ENCODE results near the gene ADI1.

Gene ADI1

DNA sequence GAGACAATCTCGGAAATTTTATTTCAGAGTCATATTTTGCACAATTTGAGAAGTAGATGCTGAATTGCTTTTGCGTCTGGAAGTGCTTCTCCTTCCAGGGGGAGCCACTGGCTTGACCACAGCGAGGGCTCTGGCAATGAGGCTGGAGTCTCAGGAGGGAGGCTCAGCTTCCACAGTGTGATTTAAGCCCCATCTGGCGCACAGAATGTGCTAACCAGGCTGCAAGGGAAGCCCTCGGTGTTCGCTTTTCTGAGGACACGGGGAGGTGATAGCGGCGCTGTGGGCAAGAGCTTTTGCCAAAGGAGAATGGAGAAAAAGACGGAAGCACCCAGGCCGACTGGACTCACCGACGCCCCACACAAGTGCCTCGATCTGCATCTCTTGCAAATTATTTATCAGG, 52.4 kb downstream of the ADI1 start:
- CTCF ChIA-PET = interaction anchor here (0.9 to 11.1 kb wide), 2 partner anchors 27 to 40 kb away, joined by 3 to 103 read pairs; no protein-coding TSS in a partner anchor
- TF ChIP-seq CTCF (IDR thresholded peaks at IDR 0.05; ENCODE audit: control extremely low read depth, extremely low read depth, low read depth, missing control alignments) = no peak
- no peak for DNase-seq (ENCODE audit: extremely low spot score)
- POLR2A ChIA-PET = no interaction called here

DNA sequence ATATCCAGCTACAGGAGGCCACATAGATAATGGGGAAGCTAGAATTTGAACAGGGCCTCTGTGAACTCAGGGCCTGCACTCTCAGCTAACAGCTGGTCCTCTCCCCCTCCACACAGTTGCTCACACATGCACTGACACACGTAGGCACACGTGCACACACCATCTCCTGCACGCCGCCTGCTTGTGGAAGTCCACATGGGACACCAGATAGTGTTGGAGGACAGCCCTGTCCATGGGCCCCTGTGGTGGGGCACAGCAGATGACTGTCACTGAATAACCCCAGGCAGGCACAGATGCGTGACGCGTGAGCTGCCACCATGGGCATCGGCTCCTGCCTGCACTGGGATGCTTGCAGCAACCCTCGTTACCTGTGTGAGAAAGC, 52.9 kb downstream of the ADI1 start:
- CTCF ChIA-PET = interaction anchor here (0.9 to 11.1 kb wide), 4 partner anchors 10 to 185 kb away, joined by 3 to 103 read pairs (median 3); no protein-coding TSS in a partner anchor
- no peak for DNase-seq (ENCODE audit: extremely low spot score)
- no peak for TF ChIP-seq CTCF (IDR thresholded peaks at IDR 0.05; ENCODE audit: control extremely low read depth, extremely low read depth, low read depth, missing control alignments)
- POLR2A ChIA-PET = no interaction called here

DNA sequence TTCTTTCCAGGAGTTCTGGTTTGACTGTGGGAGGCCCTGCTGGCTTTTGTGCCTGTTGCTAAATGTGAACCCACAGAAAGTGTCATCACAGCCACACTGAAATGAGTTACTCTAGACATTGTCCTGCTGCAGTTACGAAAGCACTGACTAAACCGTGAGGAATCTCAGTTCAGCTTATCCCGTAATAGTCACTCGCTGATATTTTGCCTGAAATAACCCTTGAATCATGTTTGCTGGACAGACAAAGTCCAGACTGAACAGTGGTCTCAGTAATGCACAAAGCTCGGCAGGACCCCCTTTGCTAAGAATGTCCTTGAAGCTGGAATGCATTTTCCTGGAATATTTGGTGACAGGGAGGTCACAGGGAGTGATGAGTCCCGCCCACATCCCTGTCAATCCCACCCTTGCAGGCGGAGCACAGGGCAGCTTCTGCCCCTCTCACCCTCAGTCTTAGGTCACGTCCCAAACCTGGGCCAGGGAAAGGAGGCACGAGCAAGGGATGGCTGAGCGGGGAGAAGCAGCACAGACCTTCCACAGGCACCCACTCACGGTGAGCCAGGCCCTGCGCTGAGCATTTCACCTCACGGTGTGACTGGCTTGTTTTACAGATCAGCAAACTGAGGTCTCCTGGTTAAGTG, 53.4 kb downstream of the ADI1 start:
- ChIA-PET CTCF (interaction anchor here (0.9 to 11.1 kb wide), 4 partner anchors 9 to 186 kb away, joined by 3 to 103 read pairs (median 3); no protein-coding TSS in a partner anchor), POLR2A (no interaction called here)
- TF ChIP-seq CTCF (IDR thresholded peaks at IDR 0.05; ENCODE audit: control extremely low read depth, extremely low read depth, low read depth, missing control alignments) = no peak
- DNase-seq (ENCODE audit: extremely low spot score) = no peak

GRCh38 chr2:3465328-3465727, 54.0 kb downstream of the ADI1 start:
- POLR2A ChIA-PET = no interaction called here
- no peak for TF ChIP-seq CTCF (IDR thresholded peaks at IDR 0.05; ENCODE audit: control extremely low read depth, extremely low read depth, low read depth, missing control alignments)
- no peak for DNase-seq (ENCODE audit: extremely low spot score)
- CTCF ChIA-PET = interaction anchor here (1.1 to 11.1 kb wide), 3 partner anchors 8 to 186 kb away, joined by 3 to 103 read pairs (median 3); no protein-coding TSS in a partner anchor

- POLR2A ChIA-PET = no interaction called here
- no peak for DNase-seq (ENCODE audit: extremely low spot score)
- TF ChIP-seq CTCF (IDR thresholded peaks at IDR 0.05; ENCODE audit: control extremely low read depth, extremely low read depth, low read depth, missing control alignments) = no peak
- CTCF ChIA-PET = interaction anchor here (1.8 to 11.1 kb wide), 5 partner anchors 9 to 37 kb away, joined by 7 to 103 read pairs (median 49); no protein-coding TSS in a partner anchor
Measured at GRCh38 chr2:3464401-3465005, 54.8 kb downstream of the ADI1 start.

GRCh38 chr2:3463944-3464343, 55.4 kb downstream of the ADI1 start:
- POLR2A ChIA-PET = no interaction called here
- CTCF ChIA-PET = interaction anchor here (1.6 to 11.1 kb wide), 9 partner anchors 10 to 620 kb away, joined by 3 to 103 read pairs (median 14); partner anchors contain the start of gene RNASEH1

More at GRCh38 chr2:3463944-3464343, 55.4 kb downstream of the ADI1 start:
- DNase-seq (ENCODE audit: extremely low spot score) = no peak
- no peak for TF ChIP-seq CTCF (IDR thresholded peaks at IDR 0.05; ENCODE audit: control extremely low read depth, extremely low read depth, low read depth, missing control alignments)
